Ectodermal cell (in vitro differentiated cells): Measurements from ENCODE around the gene EML6.

ENCODE experiments used
- H3K27ac ChIP-seq: 2 replicates; pipeline ENCODE4 v1.7.0; 2013; ENCODE audit warnings: mild to moderate bottlenecking, low read depth, low read length; ENCODE audit not compliant: insufficient read depth, poor library complexity, severe bottlenecking
- H3K27me3 ChIP-seq: 2 replicates; pipeline ENCODE4 v1.7.0; 2013; ENCODE audit warnings: mild to moderate bottlenecking, low read length; ENCODE audit not compliant: insufficient read depth, control insufficient read depth, poor library complexity, severe bottlenecking
- H3K36me3 ChIP-seq: one replicate; pipeline ENCODE4 v1.7.0; 2013; ENCODE audit warnings: low read length; ENCODE audit not compliant: control insufficient read depth, insufficient read depth
- H3K4me1 ChIP-seq: one replicate; pipeline ENCODE4 v1.7.0; 2013; ENCODE audit warnings: low read length; ENCODE audit not compliant: control insufficient read depth, insufficient read depth
- H3K4me3 ChIP-seq: 2 replicates; pipeline ENCODE4 v1.7.0; 2013; ENCODE audit warnings: low read depth, low read length, control low read depth; ENCODE audit not compliant: insufficient read depth
- H3K9me3 ChIP-seq: 2 replicates; pipeline ENCODE4 v1.7.0; 2013; ENCODE audit warnings: mild to moderate bottlenecking, low read length, moderate library complexity; ENCODE audit not compliant: control insufficient read depth
- WGBS, 2 experiments: methylation state at CpG; one replicate each; pipeline ENCODE4 v1.1.7; 2013; ENCODE audit warnings: missing lambda C conversion rate in 2 of 2; 5-methylcytosine and 5-hydroxymethylcytosine counted together

Gene EML6

DNA sequence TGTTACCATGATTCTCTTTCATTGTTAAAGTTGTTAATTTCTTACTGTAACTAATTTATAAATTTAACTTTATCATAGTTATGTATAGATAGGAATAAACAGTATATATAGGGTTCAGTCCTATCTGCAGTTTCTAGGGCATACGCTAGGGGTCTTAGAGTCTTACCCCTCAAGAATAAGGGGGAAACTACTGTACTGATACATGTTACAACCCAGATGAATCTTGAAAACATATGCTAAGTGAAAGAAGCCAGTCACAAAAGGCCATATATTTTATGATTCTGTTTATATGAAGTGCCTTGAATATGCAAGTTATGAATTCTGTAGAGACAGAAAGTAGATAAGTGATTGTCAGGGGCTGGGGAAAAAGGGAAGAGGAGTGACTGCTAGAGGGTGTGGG is 274.4 kb downstream of the EML6 start:
- no peaks in the 10 kb centered on the region for H3K9me3 ChIP-seq
- WGBS, 2 experiments = 93 to 100% methylated on average over 1 of the region's 1 CpG
- no peaks in the 10 kb centered on the region for H3K36me3 ChIP-seq
- H3K4me3 ChIP-seq = no peak overlapping the region
- no peaks in the 10 kb centered on the region for H3K27me3 ChIP-seq
- H3K4me1 ChIP-seq = no peaks in the 10 kb centered on the region
- H3K27ac ChIP-seq = no peak overlapping the region

DNA sequence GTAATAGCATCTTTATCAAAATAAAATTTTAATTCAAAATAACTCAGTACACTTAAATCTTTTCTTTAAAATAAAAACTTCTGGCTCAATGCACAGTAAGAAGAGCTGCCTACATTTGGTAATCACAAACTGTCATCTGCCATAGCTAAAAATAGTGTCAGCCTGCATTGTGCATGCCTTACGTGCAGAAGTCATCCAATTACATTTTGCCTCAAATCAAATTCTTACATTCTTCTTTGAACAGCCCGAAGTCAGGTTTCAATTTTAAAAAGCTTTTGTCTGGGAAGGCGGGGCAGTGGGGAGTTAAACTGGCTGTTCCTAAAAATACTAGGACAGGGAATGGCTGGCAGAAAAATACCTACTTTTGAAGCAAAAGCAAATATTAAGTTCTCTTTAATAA is 275.7 kb downstream of the EML6 start:
- H3K4me3 ChIP-seq = no peak overlapping the region
- no peaks in the 10 kb centered on the region for H3K9me3 ChIP-seq
- H3K27ac ChIP-seq = no peak overlapping the region
- no peaks in the 10 kb centered on the region for H3K36me3 ChIP-seq
- H3K4me1 ChIP-seq = no peaks in the 10 kb centered on the region
- 84 to 98% methylated on average over 3 of the region's 3 CpGs for WGBS, 2 experiments
- no peaks in the 10 kb centered on the region for H3K27me3 ChIP-seq

DNA sequence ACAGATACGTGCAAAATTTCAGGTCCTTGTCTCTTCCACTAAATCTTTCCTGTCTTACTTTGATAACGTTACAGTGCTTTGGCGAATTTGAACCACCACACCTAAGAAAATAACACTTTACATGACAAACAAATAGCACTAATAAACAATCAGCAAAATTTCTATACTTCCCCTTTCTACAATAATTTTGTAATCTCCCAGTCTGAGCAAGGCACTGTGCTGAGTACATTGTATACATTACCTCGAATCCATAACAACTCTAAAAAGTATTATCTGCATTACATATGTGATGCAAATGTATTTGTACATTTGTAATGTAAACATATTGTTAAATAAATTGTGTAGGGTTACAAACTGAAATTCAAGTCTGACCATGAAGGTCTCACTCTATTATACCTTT is 276.9 kb downstream of the EML6 start:
- H3K36me3 ChIP-seq = no peaks in the 10 kb centered on the region
- H3K27me3 ChIP-seq = no peaks in the 10 kb centered on the region
- no peaks in the 10 kb centered on the region for H3K4me1 ChIP-seq
- H3K27ac ChIP-seq = no peak overlapping the region
- no peak overlapping the region for H3K4me3 ChIP-seq
- no peaks in the 10 kb centered on the region for H3K9me3 ChIP-seq
- 86 to 89% methylated on average over 3 to 4 of the region's 4 CpGs for WGBS, 2 experiments

DNA sequence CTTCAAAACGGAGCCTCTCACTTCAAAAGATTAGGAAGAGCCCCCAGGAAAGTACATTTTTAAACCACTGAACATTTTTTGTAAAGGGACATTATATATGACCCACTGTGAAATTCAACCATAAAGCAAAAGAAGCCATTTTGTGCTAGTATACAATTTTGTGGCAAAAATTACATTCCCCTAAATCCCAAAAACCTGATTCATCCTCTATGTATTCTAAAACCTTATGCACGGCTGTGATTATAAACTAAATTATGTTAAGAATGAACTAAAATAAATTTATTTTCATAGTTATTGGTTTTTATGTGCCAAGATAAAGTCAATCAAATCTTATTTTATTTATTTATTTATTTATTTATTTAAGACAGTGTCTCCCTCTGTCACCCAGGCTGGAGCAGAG is 278.3 kb downstream of the EML6 start:
- H3K4me1 ChIP-seq = no peaks in the 10 kb centered on the region
- H3K36me3 ChIP-seq = no peaks in the 10 kb centered on the region
- no peak overlapping the region for H3K27ac ChIP-seq
- no peaks in the 10 kb centered on the region for H3K9me3 ChIP-seq
- no peak overlapping the region for H3K4me3 ChIP-seq
- 71 to 82% methylated on average over 1 of the region's 2 CpGs for WGBS, 2 experiments
- H3K27me3 ChIP-seq = no peaks in the 10 kb centered on the region

DNA sequence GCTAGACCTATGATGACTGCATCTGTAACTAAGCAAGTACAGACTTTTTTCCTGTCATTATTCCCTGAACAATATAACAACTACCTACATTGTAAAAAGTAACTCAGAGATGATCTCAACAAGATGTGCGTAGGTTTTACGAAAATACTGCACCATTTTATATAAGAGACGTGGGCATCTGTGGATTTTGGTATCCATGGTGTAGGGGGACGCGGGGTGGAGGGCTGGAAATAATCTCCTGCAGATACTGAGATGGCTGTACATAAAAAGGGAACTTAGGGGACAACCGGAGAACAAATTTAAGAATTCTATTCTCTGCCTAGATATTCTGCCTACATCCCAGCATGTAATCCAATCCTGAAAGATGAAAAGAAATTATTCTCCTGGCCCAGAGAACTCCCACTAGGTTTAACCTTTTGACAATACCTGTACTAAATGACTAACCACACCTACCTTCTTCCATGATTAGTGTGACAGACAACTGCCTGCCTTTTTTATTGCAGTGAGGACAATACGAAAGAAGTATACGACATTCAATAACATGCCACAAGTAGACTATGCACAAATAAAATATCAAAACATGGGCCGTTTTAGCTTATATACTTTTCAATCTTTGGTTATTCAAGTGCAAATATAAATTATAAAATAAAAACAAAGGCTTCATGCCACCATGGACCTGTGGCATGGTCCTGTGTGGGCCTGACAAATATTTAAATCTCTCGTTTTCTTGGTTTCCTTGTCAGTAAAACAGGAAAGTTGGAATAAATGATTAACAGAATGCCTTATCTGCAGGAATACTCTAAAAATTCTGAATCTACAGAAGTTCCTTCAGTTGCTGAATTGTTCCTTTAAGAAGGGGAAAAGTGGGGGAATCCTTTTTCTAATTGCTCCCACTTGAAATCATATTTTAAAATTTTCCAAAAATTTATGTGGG is 280.5 kb downstream of the EML6 start:
- H3K9me3 ChIP-seq = no peaks in the 10 kb centered on the region
- H3K36me3 ChIP-seq = no peaks in the 10 kb centered on the region
- no peak overlapping the region for H3K4me3 ChIP-seq
- WGBS, 2 experiments = 95 to 96% methylated on average over 10 of the region's 10 CpGs
- H3K4me1 ChIP-seq = no peaks in the 10 kb centered on the region
- H3K27me3 ChIP-seq = no peaks in the 10 kb centered on the region
- no peak overlapping the region for H3K27ac ChIP-seq

DNA sequence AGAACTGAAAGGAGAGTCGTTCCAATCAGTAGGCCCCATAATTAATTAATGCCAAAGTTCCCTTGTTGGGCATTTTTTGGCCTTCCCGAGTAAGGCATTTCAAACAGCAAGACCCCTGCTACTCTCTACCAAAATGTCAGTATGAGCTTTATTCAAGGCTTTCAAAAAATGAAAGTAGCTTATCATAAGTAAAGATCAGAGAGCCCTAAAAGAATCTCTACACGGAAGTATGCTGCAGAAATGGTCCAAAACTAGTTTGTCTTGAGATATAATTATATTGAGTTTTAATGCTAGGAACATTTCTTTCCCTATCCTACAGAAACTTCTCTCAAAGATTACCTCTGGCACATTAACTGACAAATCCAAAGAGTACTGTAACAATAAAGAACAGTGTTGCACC is 282.8 kb downstream of the EML6 start:
- no peak overlapping the region for H3K4me3 ChIP-seq
- 88 to 91% methylated on average over 2 to 3 of the region's 3 CpGs for WGBS, 2 experiments
- H3K27me3 ChIP-seq = no peaks in the 10 kb centered on the region
- H3K4me1 ChIP-seq = peaks cover 9% of the 10 kb centered on the region
- no peaks in the 10 kb centered on the region for H3K9me3 ChIP-seq
- H3K36me3 ChIP-seq = no peaks in the 10 kb centered on the region
- no peak overlapping the region for H3K27ac ChIP-seq

DNA sequence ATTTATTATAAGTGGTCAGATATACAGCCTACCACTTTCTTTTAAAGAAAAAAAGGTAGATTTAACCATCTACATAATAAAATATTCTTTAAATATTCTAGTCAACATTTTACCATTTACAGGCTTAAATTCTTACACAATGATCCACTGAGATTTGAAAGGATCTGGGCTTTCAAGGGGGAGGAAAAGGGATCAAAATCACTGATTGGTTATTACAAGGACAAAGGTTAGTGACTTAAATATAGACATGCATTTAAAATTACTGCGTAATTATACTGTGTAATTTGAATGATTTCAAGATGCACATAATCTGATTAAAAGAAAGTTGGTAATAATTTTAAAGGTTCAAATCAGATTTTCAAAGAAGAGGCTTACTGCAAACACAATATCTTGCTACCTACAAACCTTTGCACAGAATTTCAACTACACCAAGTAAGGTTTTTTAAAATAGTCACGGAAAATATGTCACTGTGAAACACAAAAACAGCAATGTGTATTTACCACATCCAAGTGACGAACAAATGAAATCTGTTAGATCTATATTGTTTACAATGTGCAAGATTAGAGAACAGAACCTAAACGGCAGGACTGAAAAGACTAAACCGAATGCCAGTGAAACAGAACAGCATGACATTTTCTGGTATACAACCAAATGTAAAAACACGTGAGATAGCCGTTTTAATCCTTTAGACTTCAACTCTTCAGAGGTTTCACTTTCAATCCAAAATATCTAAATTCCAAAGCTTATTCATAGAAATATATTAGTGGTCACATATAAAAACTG is 286.0 kb downstream of the EML6 start:
- Histone ChIP-seq H3K27ac (no peak overlapping the region), H3K27me3 (no peaks in the 10 kb centered on the region), H3K4me3 (no peak overlapping the region), H3K9me3 (no peaks in the 10 kb centered on the region), H3K4me1 (peaks cover 9% of the 10 kb centered on the region), H3K36me3 (no peaks in the 10 kb centered on the region)
- WGBS, 2 experiments = 82 to 89% methylated on average over 7 of the region's 7 CpGs

DNA sequence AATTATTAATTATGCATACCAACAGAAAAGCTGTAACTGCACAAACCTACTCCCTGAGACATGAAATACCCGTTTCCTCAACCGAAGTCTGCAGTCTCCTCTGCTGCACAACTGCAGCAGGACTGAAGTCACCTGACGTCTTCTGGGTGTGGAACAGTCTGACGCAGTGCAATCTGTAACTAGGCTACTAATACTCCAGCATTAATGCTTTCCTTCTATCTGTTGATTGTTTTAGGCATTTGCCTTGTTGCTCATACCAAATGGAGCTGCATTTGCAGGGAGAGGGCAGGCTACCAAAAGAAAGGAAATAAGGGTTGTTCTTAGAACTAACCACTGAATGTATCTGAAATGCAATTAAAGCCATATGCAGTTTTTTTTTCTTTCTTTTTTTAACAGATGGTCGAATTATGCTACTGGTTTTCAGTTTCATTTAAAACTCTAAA is 286.7 kb downstream of the EML6 start:
- H3K9me3 ChIP-seq = no peaks in the 10 kb centered on the region
- 91 to 92% methylated on average over 4 of the region's 5 CpGs for WGBS, 2 experiments
- peaks cover 9% of the 10 kb centered on the region for H3K4me1 ChIP-seq
- H3K27ac ChIP-seq = no peak overlapping the region
- no peaks in the 10 kb centered on the region for H3K36me3 ChIP-seq
- H3K27me3 ChIP-seq = no peaks in the 10 kb centered on the region
- H3K4me3 ChIP-seq = no peak overlapping the region

DNA sequence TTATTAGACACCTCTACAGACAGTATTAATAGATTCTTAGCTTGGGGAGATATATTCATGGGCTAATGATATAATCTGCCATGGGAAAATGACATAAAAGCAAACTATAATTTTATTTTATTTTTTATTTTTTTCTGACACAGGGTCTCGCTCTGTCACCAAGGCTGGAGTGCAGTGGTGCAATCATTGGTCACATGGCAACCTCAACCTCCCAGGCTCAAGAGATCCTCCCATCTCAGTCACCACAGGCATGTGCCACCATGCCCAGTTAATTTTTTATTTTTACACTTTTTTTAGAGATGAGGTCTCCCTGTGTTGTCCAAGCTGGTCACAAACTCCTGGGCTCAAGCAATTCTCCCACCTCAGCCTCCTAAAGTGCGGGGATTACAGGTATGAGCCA is 287.5 kb downstream of the EML6 start:
- H3K27ac ChIP-seq = no peak overlapping the region
- no peak overlapping the region for H3K4me3 ChIP-seq
- peaks cover 9% of the 10 kb centered on the region for H3K4me1 ChIP-seq

More for the DNA sequence above, 287.5 kb downstream of the EML6 start:
- Histone ChIP-seq H3K27me3 (no peaks in the 10 kb centered on the region), H3K36me3 (no peaks in the 10 kb centered on the region), H3K9me3 (no peaks in the 10 kb centered on the region)
- WGBS, 2 experiments = 87 to 92% methylated on average over 2 of the region's 2 CpGs
